Adipocyte (in vitro differentiated cells): ENCODE results near the gene NAALADL1.
"Not testable (repeated sequence)": the region's sequence is repeated elsewhere in the genome, so short reads cannot be mapped to it uniquely, and the experiment has no call there.

Experiments used
- DNase-seq: peaks from one replicate; pipeline ENCODE4 v3.0.0-alpha.2; 2015; ENCODE audit warnings: low read depth
- H3K27me3 ChIP-seq: replicated peaks from 2 replicates; pipeline ENCODE4 v1.7.0; 2013; ENCODE audit warnings: mild to moderate bottlenecking, low read length, moderate library complexity; ENCODE audit not compliant: control insufficient read depth, insufficient read depth
- H3K36me3 ChIP-seq: 2 replicates; pipeline ENCODE4 v1.7.0; 2013; ENCODE audit warnings: low read length, mild to moderate bottlenecking, moderate library complexity; ENCODE audit not compliant: control insufficient read depth, insufficient read depth, severe bottlenecking
- H3K4me1 ChIP-seq: 2 replicates; pipeline ENCODE4 v1.7.0; 2013; ENCODE audit warnings: mild to moderate bottlenecking, low read length, moderate library complexity; ENCODE audit not compliant: control insufficient read depth, insufficient read depth
- H3K4me3 ChIP-seq: 2 replicates; pipeline ENCODE4 v1.7.0; 2013; ENCODE audit warnings: mild to moderate bottlenecking, low read length, moderate library complexity
- H3K9ac ChIP-seq: 2 replicates; pipeline ENCODE4 v1.7.0; 2013; ENCODE audit warnings: mild to moderate bottlenecking, low read length, moderate library complexity
- H3K9me3 ChIP-seq: 2 replicates; pipeline ENCODE4 v1.7.0; 2013; ENCODE audit warnings: mild to moderate bottlenecking, low read length, moderate library complexity; ENCODE audit not compliant: control insufficient read depth

Gene NAALADL1

GRCh38 chr11:65043881-65044501 is 14.4 kb downstream of the NAALADL1 start:
- Histone ChIP-seq H3K9ac (no peak overlapping the region), H3K27me3 (no peaks in the 10 kb centered on the region), H3K36me3 (peaks cover 9% of the 10 kb centered on the region), H3K4me3 (peak overlapping the region; percentile 18), H3K4me1 (peaks cover 33% of the 10 kb centered on the region), H3K9me3 (no peaks in the 10 kb centered on the region)
- DNase-seq, result no peak

- Histone ChIP-seq H3K36me3 (peaks cover 14% of the 10 kb centered on the region), H3K4me1 (peaks cover 33% of the 10 kb centered on the region), H3K9me3 (no peaks in the 10 kb centered on the region), H3K4me3 (no peak overlapping the region), H3K27me3 (no peaks in the 10 kb centered on the region), H3K9ac (no peak overlapping the region)
- DNase-seq, result no peak
Measured at GRCh38 chr11:65042891-65043290, 15.5 kb downstream of the NAALADL1 start.

GRCh38 chr11:65040847-65041622 is 17.3 kb downstream of the NAALADL1 start, which contains the start of gene SAC3D1:
Gene SAC3D1, plus strand, starts transcription at chr11:65041210. Its CDS starts 83 bp downstream, at chr11:65041293.
- Histone ChIP-seq H3K4me3 (peak within 1 kb of the TSS; percentile 85), H3K9ac (peak within 1 kb of the TSS; percentile 88), H3K9me3 (no peaks in the 10 kb centered on the region), H3K4me1 (peaks cover 35% of the 10 kb centered on the region), H3K27me3 (no peaks in the 10 kb centered on the region), H3K36me3 (peaks cover 19% of the 10 kb centered on the region)
- DNase-seq, result peak; percentile 93

GRCh38 chr11:65040520-65040846 is 17.9 kb downstream of the NAALADL1 start:
- H3K36me3 ChIP-seq, result peaks cover 23% of the 10 kb centered on the region
- no peak for DNase-seq
- H3K9me3 ChIP-seq, result no peaks in the 10 kb centered on the region
- H3K27me3 ChIP-seq, result no peaks in the 10 kb centered on the region
- peaks cover 35% of the 10 kb centered on the region for H3K4me1 ChIP-seq
- H3K4me3 ChIP-seq, result peak overlapping the region; percentile 85
- peak overlapping the region; percentile 88 for H3K9ac ChIP-seq

- Histone ChIP-seq H3K9me3 (no peaks in the 10 kb centered on the region), H3K36me3 (peaks cover 32% of the 10 kb centered on the region), H3K4me1 (peaks cover 16% of the 10 kb centered on the region), H3K27me3 (no peaks in the 10 kb centered on the region), H3K9ac (no peak overlapping the region), H3K4me3 (no peak overlapping the region)
- no peak for DNase-seq
Measured at GRCh38 chr11:65036931-65037330, 21.4 kb downstream of the NAALADL1 start.

- DNase-seq, result no peak
- Histone ChIP-seq H3K27me3 (no peaks in the 10 kb centered on the region), H3K4me3 (no peak overlapping the region), H3K36me3 (peaks cover 32% of the 10 kb centered on the region), H3K9ac (no peak overlapping the region), H3K4me1 (peaks cover 13% of the 10 kb centered on the region), H3K9me3 (no peaks in the 10 kb centered on the region)
Measured at GRCh38 chr11:65035579-65035978, 22.8 kb downstream of the NAALADL1 start.

- DNase-seq, result no peak
- no peaks in the 10 kb centered on the region for H3K9me3 ChIP-seq
- H3K27me3 ChIP-seq, result no peaks in the 10 kb centered on the region
- peaks cover 29% of the 10 kb centered on the region for H3K36me3 ChIP-seq
- no peak overlapping the region for H3K9ac ChIP-seq
- H3K4me1 ChIP-seq, result peaks cover 7% of the 10 kb centered on the region
- no peak overlapping the region for H3K4me3 ChIP-seq
Measured at GRCh38 chr11:65034423-65034822, 23.9 kb downstream of the NAALADL1 start.

DNA sequence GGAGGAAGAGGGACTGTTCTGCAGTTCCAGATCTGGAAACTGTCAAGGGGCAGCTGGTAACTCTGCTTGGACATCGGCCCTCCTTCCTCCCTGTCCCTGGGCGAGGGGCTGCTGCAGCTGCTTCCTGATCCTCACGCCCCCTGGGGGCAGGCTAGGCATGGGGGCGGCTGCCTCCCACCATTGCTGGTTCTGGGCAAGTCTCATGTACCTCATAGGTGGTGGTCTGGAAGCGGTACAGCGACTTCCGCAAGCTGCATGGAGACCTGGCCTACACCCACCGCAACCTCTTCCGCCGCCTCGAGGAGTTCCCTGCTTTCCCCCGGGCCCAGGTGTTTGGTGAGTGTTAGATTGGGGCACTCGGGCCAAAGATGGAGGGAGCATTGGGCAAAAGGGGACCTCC is 26.1 kb downstream of the NAALADL1 start:
- Histone ChIP-seq H3K4me3 (no peak overlapping the region), H3K9me3 (no peaks in the 10 kb centered on the region), H3K27me3 (no peaks in the 10 kb centered on the region), H3K9ac (no peak overlapping the region), H3K36me3 (peaks cover 20% of the 10 kb centered on the region), H3K4me1 (peaks cover 10% of the 10 kb centered on the region)
- DNase-seq, result no peak

- H3K27me3 ChIP-seq, result no peaks in the 10 kb centered on the region
- peaks cover 15% of the 10 kb centered on the region for H3K4me1 ChIP-seq
- H3K9ac ChIP-seq, result peak within 1 kb of the TSS; percentile 87
- DNase-seq, result peak; percentile 99
- peak within 1 kb of the TSS; percentile 87 for H3K4me3 ChIP-seq
- H3K36me3 ChIP-seq, result peaks cover under 1% of the 10 kb centered on the region
- no peaks in the 10 kb centered on the region for H3K9me3 ChIP-seq
Measured at GRCh38 chr11:65027213-65028067, 30.9 kb downstream of the NAALADL1 start, which contains the start of gene SNX15. Gene SNX15, plus strand, starts transcription at chr11:65027439. Its CDS starts 99 bp downstream, at chr11:65027538.

DNA sequence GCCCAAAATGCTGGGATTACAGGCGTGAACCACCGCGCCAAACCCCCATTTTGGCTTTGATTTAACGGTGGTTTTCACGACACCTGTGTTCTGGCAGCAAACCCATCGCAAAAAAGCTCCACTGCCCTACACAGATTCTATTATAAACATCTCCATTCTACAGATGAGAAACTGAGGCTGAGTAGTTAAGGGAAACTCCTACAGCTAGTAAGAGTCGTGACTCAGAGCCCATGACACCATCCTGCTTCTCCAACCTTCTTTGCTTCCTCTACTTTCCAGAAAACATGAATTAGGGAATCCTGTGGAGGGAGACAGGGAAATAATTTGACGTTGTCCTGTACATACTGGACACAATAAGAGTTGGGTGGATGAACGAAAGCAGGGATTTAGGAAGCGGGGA is 31.5 kb downstream of the NAALADL1 start:
- Histone ChIP-seq H3K36me3 (no peaks in the 10 kb centered on the region), H3K27me3 (no peaks in the 10 kb centered on the region), H3K4me1 (peaks cover 15% of the 10 kb centered on the region), H3K9me3 (no peaks in the 10 kb centered on the region), H3K9ac (peak overlapping the region; percentile 87), H3K4me3 (peak overlapping the region; percentile 87)
- no peak for DNase-seq

DNA sequence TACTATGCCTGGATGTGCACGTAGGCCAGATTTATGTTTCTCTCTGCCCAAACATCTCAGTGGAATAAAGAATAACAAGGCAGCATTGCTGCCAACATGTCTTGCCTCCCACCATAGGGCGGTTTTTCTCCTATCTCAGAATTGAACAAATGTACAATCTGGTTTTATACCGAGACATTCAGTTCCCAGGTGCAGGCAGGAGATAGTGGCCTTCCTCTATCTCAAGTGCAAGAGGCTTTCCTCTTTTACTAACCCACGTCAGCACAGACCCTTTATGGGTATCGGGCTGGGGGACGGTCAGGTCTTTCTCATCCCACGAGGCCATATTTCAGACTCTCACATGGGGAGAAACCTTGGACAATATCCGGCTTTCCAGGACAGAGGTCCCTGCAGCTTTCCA is 34.9 kb downstream of the NAALADL1 start:
- H3K4me1 ChIP-seq, result peaks cover 18% of the 10 kb centered on the region
- H3K9me3 ChIP-seq, DNase-seq, H3K36me3 ChIP-seq, H3K4me3 ChIP-seq, H3K9ac ChIP-seq, H3K27me3 ChIP-seq: not testable (repeated sequence)
